ENCODE measurements around the gene IKZF3. TPM values are rescaled to one million over a fixed set of nuclear protein-coding genes. Genes with fewer than 3 reads are reported as not detected.
"Not testable (repeated sequence)": the region's sequence is repeated elsewhere in the genome, so short reads cannot be mapped to it uniquely, and the experiment has no call there.

The IKZF3 gene
- polyA plus RNA-seq (ENCODE audit: insufficient read length in 3 of 3): under 1 TPM; 0.18 to 0.27 (median 0.21) TPM

GRCh38 chr17:39863918-39864746 is at the start of gene IKZF3:
Gene IKZF3 (minus strand): TSS chr17:39864312. CDS start chr17:39864126, 186 bp downstream.
- DNase-seq (ENCODE audit: low read depth in 3 of 3, low spot score in 2 of 3): no peak

- DNase-seq (ENCODE audit: low read depth in 3 of 3, low spot score in 2 of 3): no peak
Measured at GRCh38 chr17:39908789-39909352, 44.8 kb upstream of the IKZF3 start.

GRCh38 chr17:39904990-39905288 is 40.8 kb upstream of the IKZF3 start:
- no peak for DNase-seq (ENCODE audit: low read depth in 3 of 3, low spot score in 2 of 3)

- DNase-seq (ENCODE audit: low read depth in 3 of 3, low spot score in 2 of 3): no peak
Measured at GRCh38 chr17:39903158-39903884, 39.2 kb upstream of the IKZF3 start.

- DNase-seq (ENCODE audit: low read depth in 3 of 3, low spot score in 2 of 3): not testable (repeated sequence)
Measured at GRCh38 chr17:39902027-39902426, 37.9 kb upstream of the IKZF3 start.

- no peak for DNase-seq (ENCODE audit: low read depth in 3 of 3, low spot score in 2 of 3)
Measured at GRCh38 chr17:39899215-39899614, 35.1 kb upstream of the IKZF3 start.

- no peak for DNase-seq (ENCODE audit: low read depth in 3 of 3, low spot score in 2 of 3)
Measured at GRCh38 chr17:39898088-39898487, 34.0 kb upstream of the IKZF3 start.

- no peak for DNase-seq (ENCODE audit: low read depth in 3 of 3, low spot score in 2 of 3)
Measured at GRCh38 chr17:39894681-39895376, 30.7 kb upstream of the IKZF3 start.

GRCh38 chr17:39889200-39889599 is 25.1 kb upstream of the IKZF3 start:
- no peak for DNase-seq (ENCODE audit: low read depth in 3 of 3, low spot score in 2 of 3)

- DNase-seq (ENCODE audit: low read depth in 3 of 3, low spot score in 2 of 3): no peak
Measured at GRCh38 chr17:39887078-39887477, 23.0 kb upstream of the IKZF3 start.

- DNase-seq (ENCODE audit: low read depth in 3 of 3, low spot score in 2 of 3): not testable (repeated sequence)
Measured at GRCh38 chr17:39886102-39886501, 22.0 kb upstream of the IKZF3 start.

GRCh38 chr17:39872751-39873150 is 8.6 kb upstream of the IKZF3 start:
- no peak for DNase-seq (ENCODE audit: low read depth in 3 of 3, low spot score in 2 of 3)

- DNase-seq (ENCODE audit: low read depth in 3 of 3, low spot score in 2 of 3): no peak
Measured at GRCh38 chr17:39871801-39872200, 7.7 kb upstream of the IKZF3 start.

GRCh38 chr17:39870776-39871175 is 6.7 kb upstream of the IKZF3 start:
- DNase-seq (ENCODE audit: low read depth in 3 of 3, low spot score in 2 of 3): no peak

- no peak for DNase-seq (ENCODE audit: low read depth in 3 of 3, low spot score in 2 of 3)
Measured at GRCh38 chr17:39868554-39868942, 4.4 kb upstream of the IKZF3 start.

GRCh38 chr17:39867880-39868553 is 3.9 kb upstream of the IKZF3 start, which contains the start of gene ZPBP2:
Gene ZPBP2 (plus strand): TSS chr17:39868202. CDS start chr17:39868355, 153 bp downstream.
- no peak for DNase-seq (ENCODE audit: low read depth in 3 of 3, low spot score in 2 of 3)

- DNase-seq (ENCODE audit: low read depth in 3 of 3, low spot score in 2 of 3): no peak
Measured at GRCh38 chr17:39867084-39867879, 3.2 kb upstream of the IKZF3 start.

GRCh38 chr17:39866013-39866730 is 2.1 kb upstream of the IKZF3 start:
- no peak for DNase-seq (ENCODE audit: low read depth in 3 of 3, low spot score in 2 of 3)
